Measurements from ENCODE around the gene ZNF148. TPM values are rescaled to one million over a fixed set of nuclear protein-coding genes. Genes with fewer than 3 reads are reported as not detected.

ZNF148 gene
- total and polyA plus RNA-seq, 2 of the 4 experiments (the other 2 are of a cell fraction): 9.4 to 65.2 TPM

DNA sequence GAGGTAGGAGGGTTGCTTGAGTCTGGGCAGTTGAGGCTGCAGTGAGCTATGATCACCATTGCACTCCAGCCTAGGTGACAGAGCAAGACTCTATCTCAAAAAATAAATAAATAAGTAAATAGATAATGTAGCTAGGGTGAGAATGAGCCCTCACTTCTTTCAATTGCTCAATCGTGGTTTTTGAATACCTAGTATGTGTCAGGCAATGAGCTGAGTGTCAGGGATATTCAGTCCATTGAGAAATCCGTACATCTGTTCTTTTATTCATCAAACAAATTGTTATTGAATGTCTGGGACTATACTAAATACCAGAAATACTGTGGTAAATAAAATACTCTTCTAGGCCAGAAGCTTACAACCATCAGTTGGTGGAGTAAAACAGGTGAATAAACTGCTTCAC lies 6.2 kb upstream of the ZNF148 start:
- peaks cover 5% of the 10 kb centered on the region for H3K4me1 ChIP-seq (ENCODE audit: control insufficient read depth, insufficient read depth, low read length)
- H3K18ac ChIP-seq (ENCODE audit: low read depth, low read length): no peak overlapping the region
- no peak overlapping the region for H2BK20ac ChIP-seq (ENCODE audit: low read depth, low read length)
- H3K79me1 ChIP-seq (ENCODE audit: low read depth in 1 of 2, low read length in 2 of 2): 0 out of 4 replicates have a peak, but pooled peaks cover 0 to under 1% of the 10 kb centered on the region in 2 experiments
- intact Hi-C loops (cut with micrococcal nuclease) (no loop called here), dilution Hi-C loops (cut with HindIII; ENCODE audit: low sequenced_read_pairs, unreplicated experiment) (no loop called here), in situ Hi-C loops (cut with MboI; ENCODE audit: low sequenced_read_pairs) (no loop called here)
- H3K27ac ChIP-seq (ENCODE audit: insufficient read depth, low read length): no peak overlapping the region
- no peak overlapping the region for H4K8ac ChIP-seq (ENCODE audit: low read depth in 2 of 2, low read length in 2 of 2)
- CTCF ChIA-PET: no interaction called here
- H3K4me3 ChIP-seq (ENCODE audit: insufficient read depth, low read depth, low read length): no peak overlapping the region
- H2AK9ac ChIP-seq (replicated peaks; ENCODE audit: low read depth, low read length, poor library complexity): no peak overlapping the region
- H3K56ac ChIP-seq (ENCODE audit: extremely low read depth, insufficient read depth, low read length): no peak overlapping the region
- no peaks in the 10 kb centered on the region; the same call in 1 of the 2 replicates for H3K9me1 ChIP-seq (ENCODE audit: insufficient read depth, low read length)
- POLR2A ChIA-PET (ENCODE audit: unreplicated experiment): no interaction called here
- H3K36me3 ChIP-seq (ENCODE audit: control insufficient read depth, insufficient read depth, low read length): no peaks in the 10 kb centered on the region
- 0 out of 2 replicates have a peak overlapping the region, but pooled peaks have one; percentile 44 for H3K4me2 ChIP-seq (ENCODE audit: low read depth, low read length)
- H4K20me1 ChIP-seq (ENCODE audit: insufficient read depth, low read length): no peaks in the 10 kb centered on the region
- H3K23ac ChIP-seq (ENCODE audit: low read depth, low read length): no peak overlapping the region
- H4K5ac ChIP-seq (ENCODE audit: low read depth, low read length): no peak overlapping the region
- no peak overlapping the region for H2BK120ac ChIP-seq (ENCODE audit: low read depth, low read length)
- no peak overlapping the region for H2AK5ac ChIP-seq (ENCODE audit: low read depth, low read length)
- H3K14ac ChIP-seq (replicated peaks; ENCODE audit: low read depth, low read length): no peak overlapping the region
- H2AFZ ChIP-seq (replicated peaks; ENCODE audit: low read length, poor library complexity): peak overlapping the region; percentile 66
- no CpG with 5 or more reads among the region's 2 CpGs for WGBS, 2 experiments (ENCODE audit: extremely low coverage in 2 of 2, insufficient read length in 1 of 2)
- H3K4ac ChIP-seq (ENCODE audit: low read depth, low read length): no peak overlapping the region
- H2BK5ac ChIP-seq (ENCODE audit: low read depth, low read length, poor library complexity, severe bottlenecking): peak overlapping the region; percentile 28
- H3K27me3 ChIP-seq (ENCODE audit: control insufficient read depth, insufficient read depth, low read length): no peaks in the 10 kb centered on the region
- H3K9me3 ChIP-seq (ENCODE audit: control insufficient read depth, insufficient read depth, low read length): no peaks in the 10 kb centered on the region
- no peak overlapping the region for H3K9ac ChIP-seq (ENCODE audit: low read depth, low read length)
- H4K91ac ChIP-seq (ENCODE audit: insufficient read depth, low read depth, low read length): no peak overlapping the region
- DNase-seq: peak; percentile 14
- H2BK15ac ChIP-seq (ENCODE audit: low read depth, low read length): peak overlapping the region; percentile 26; the same call in 1 of the 3 replicates
- 0 out of 2 replicates have a peak, but pooled peaks have one; percentile 11 for ATAC-seq (ENCODE audit: low read depth)
- TF ChIP-seq MXI1 (IDR thresholded peaks at IDR 0.05; ENCODE audit: borderline replicate concordance, low read depth, low read length) (no peak), RAD21 (IDR thresholded peaks at IDR 0.05; ENCODE audit: low read length) (no peak), BHLHE40 (IDR thresholded peaks at IDR 0.05; ENCODE audit: low read depth, low read length) (no peak), CEBPB (IDR thresholded peaks at IDR 0.05; ENCODE audit: low read depth, low read length) (peak; percentile 72), NFE2L2 (IDR thresholded peaks at IDR 0.05; ENCODE audit: low read depth, low read length) (no peak), POLR2A (IDR thresholded peaks at IDR 0.05; ENCODE audit: low read depth, low read length) (no peak)
- TF ChIP-seq, protein P1, sequence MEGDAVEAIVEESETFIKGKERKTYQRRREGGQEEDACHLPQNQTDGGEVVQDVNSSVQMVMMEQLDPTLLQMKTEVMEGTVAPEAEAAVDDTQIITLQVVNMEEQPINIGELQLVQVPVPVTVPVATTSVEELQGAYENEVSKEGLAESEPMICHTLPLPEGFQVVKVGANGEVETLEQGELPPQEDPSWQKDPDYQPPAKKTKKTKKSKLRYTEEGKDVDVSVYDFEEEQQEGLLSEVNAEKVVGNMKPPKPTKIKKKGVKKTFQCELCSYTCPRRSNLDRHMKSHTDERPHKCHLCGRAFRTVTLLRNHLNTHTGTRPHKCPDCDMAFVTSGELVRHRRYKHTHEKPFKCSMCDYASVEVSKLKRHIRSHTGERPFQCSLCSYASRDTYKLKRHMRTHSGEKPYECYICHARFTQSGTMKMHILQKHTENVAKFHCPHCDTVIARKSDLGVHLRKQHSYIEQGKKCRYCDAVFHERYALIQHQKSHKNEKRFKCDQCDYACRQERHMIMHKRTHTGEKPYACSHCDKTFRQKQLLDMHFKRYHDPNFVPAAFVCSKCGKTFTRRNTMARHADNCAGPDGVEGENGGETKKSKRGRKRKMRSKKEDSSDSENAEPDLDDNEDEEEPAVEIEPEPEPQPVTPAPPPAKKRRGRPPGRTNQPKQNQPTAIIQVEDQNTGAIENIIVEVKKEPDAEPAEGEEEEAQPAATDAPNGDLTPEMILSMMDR (conservative IDR thresholded peaks at IDR 0.05; ENCODE audit: low read depth, low read length): no peak
- no TSS peak for BruUV-seq (replicated peaks)

Data from IMR-90 (cell line).